ENCODE data around the gene TFF3. TPM values are rescaled to one million over a fixed set of nuclear protein-coding genes. Genes with fewer than 3 reads are reported as not detected.

Gene TFF3
- total RNA-seq, 2 donors from 2014 or later, result not detected

DNA sequence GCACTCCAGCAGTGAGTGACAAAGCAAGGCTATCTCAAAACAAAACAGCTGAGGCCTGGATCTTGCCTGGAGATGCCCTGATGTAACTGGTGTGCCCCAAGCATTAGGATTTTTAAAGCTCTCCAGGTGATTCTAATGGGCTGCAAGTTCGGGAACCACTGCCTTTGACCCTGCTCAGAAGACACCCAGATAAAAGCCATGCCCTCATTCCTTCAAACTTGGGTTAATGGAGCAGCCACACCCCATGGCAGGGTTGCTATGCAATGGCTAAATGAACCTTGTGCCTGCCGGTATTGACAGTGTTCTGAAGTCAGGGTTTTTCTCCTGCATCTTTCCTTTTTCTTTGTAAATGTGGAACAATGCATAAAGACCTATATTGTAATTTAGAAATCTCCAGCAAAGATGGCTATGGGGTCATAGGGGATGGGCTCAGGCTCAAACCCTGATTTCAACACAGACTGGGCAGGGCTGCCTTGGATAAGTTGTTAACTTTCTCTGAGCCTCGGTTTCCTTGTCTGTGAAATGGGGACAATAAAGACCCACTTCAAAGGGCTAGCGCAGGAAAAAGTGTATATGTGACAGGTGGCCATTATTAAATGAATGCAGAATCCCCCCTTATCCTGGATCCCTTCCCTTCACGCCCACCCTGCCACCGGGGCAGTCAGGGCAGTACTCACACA lies 453 bp downstream of the TFF3 start:
- ATAC-seq (no peak), DNase-seq (ENCODE audit: low spot score in 2 of 2) (no peak)
- Mint-ChIP-seq H3K9me3 (no peaks in the 10 kb centered on the region), H3K27ac (no peak overlapping the region), H3K36me3 (no peaks in the 10 kb centered on the region)

DNA sequence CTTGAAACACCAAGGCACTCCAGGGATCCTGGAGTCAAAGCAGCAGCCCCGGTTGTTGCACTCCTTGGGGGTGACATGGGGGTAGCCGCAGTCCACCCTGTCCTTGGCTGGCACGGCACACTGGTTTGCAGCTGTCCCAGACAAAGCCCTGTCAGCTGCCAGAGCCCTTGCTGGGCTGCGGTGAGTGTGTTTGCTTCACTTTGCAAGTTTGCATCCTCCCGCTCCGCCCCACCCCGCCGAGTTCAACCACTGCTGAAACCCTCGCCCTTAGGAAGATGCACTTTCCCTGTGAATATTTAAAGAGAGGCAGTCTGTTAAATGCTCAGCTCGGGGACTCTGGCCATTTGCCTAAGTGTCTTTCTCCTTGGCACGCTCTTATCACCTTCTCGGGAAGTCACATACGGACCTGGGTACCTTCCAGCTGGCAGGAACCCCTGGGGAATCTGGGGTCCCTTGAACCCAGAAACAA lies 1.7 kb downstream of the TFF3 start:
- DNase-seq (ENCODE audit: low spot score in 2 of 2) (no peak), ATAC-seq (no peak)
- H3K9me3 Mint-ChIP-seq, result no peaks in the 10 kb centered on the region
- no peaks in the 10 kb centered on the region for H3K36me3 Mint-ChIP-seq
- no peak overlapping the region for H3K27ac Mint-ChIP-seq

DNA sequence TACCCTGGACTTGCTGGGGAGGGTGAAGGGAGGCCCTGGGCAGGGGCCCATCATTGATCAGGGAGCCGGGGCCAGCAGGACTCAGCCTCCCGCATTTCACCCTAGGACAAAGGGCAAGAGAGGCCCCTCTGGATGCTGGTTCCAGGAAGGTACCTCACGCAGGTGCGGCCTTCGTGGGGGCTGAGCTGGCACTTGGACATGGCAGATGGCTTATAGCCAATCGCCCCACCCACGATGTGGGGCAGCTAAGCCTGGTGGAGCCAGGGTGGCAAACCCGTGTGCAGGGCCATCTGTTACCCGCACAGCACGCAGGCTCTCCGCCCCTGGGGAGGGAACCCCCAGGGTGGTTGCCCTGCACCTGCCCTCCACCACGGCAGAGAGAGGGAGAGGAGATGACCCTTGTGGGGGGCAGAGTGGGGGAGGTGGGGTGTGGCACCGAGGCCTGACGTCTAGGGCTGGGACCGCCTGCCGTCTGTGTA lies 2.5 kb downstream of the TFF3 start:
- no peaks in the 10 kb centered on the region for H3K36me3 Mint-ChIP-seq
- no peak for ATAC-seq
- H3K9me3 Mint-ChIP-seq, result no peaks in the 10 kb centered on the region
- no peak for DNase-seq (ENCODE audit: low spot score in 2 of 2)
- no peak overlapping the region for H3K27ac Mint-ChIP-seq

DNA sequence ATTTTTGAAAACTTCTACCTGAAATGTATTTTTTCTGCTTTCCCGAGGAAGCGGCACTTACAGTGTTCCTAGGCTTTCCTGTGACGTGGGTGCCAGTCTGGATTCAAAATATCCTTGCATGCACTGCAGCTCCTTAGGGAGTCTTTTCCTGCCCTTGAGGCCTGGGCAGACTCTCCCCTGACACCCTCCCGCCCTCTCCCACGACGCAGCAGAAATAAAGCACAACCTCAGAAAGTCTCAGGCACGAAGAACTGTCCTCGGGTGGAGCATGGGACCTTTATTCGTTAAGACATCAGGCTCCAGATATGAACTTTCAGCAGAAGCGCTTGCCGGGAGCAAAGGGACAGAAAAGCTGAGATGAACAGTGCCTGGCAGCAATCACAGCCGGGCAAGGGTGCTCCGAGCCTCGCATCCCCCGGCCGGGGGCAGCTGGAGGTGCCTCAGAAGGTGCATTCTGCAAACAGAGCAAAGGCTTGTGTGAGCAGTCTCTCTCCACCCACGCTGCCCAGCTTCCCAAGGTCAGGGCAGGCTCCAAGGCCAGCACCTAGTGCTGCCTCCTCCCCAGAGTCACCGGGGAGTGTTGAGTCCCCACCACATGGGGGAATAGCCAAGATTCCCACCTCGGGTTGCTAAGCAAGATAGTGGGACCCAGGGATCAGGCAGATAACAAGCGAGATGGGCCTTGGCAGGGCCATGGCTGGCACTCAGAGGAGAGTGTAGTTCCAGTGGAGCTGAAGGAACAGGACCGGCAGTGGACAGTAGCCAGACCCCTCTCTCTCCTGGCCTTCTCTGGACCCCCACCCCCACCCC lies 3.2 kb downstream of the TFF3 start:
- DNase-seq (ENCODE audit: low spot score in 2 of 2), result no peak
- no peaks in the 10 kb centered on the region for H3K36me3 Mint-ChIP-seq
- H3K9me3 Mint-ChIP-seq, result no peaks in the 10 kb centered on the region
- H3K27ac Mint-ChIP-seq, result no peak overlapping the region
- no peak for ATAC-seq

DNA sequence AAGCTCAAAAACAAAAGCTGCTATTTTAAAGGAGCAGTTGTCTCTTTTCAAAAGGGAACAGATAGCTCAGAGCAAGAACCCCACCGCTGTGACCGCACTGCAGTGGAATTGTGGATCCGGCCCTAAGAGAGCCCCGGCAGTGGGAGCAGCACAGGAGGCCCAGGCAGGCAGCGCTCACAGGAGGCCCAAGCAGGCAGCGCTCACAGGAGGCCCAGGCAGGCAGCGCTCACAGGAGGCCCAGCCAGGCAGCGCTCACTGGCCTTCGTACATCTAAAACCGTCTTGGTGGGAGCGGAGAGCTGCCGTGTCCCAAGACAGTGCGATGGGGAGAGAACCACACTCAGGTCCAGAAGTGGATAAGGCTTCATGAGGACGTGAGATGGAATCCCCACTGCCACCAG lies 4.0 kb downstream of the TFF3 start:
- no peak overlapping the region for H3K27ac Mint-ChIP-seq
- H3K36me3 Mint-ChIP-seq, result no peaks in the 10 kb centered on the region
- ATAC-seq (no peak), DNase-seq (ENCODE audit: low spot score in 2 of 2) (no peak)
- no peaks in the 10 kb centered on the region for H3K9me3 Mint-ChIP-seq

DNA sequence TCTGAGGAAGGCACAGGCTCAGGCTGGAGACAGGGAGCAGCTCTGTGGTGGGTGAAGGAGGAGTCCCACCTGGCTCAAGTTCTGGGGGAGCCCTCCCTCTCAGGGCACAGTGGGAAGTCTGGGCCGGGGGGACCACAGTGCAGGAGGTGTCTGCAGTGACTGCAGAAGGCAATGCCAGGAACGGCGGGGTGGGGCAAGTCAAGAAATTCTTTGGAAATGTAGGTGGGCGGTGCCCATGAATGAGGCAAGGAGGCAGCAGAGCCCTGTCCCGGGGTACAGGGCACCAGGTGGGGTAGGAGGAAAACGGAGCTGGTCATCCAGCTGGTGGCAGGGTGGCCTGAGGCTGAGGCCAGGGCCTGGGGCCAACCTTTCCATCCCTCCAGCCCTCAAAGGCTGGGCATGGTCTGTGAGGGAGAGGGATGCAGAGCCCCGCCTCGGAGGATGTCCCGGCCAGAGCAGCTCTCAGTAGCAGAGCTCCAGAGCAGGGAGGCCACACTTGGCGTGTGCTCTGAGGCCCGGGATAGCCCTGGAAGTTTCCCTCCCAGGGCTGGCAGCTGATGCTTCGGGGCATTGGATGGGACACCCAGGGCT lies 4.7 kb downstream of the TFF3 start:
- H3K36me3 Mint-ChIP-seq, result no peaks in the 10 kb centered on the region
- H3K9me3 Mint-ChIP-seq, result no peaks in the 10 kb centered on the region
- DNase-seq (ENCODE audit: low spot score in 2 of 2), result no peak
- peak overlapping the region in 1 of 2 donors; percentile 22 for H3K27ac Mint-ChIP-seq
- no peak for ATAC-seq

DNA sequence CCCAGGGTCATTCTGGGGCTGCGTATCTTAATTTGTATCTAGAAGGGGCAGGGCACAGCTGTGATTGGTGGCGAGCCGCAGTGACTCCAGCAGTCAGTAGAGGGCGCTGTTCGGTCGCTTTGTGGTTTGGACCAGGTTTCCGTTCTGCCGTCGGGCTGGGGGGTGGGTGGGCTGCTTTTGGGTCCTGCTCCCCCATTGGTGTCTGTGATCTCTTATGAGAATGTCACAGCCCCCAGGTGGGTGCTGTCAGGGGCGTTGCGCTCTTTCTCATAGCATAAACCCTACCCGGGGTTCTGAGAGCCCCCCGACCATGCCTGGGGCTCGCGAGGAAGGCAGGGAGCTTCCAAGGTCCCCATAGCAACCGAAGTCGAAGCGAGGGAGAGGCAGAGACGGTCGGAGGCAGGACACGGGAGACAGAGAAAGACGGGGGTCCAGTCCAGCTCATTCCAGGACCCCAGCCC lies 5.4 kb downstream of the TFF3 start:
- DNase-seq (ENCODE audit: low spot score in 2 of 2) (peak in 1 of 2 donors; percentile 82), ATAC-seq (peak; percentile 74 to 82)
- Mint-ChIP-seq H3K27ac (no peak overlapping the region), H3K9me3 (no peaks in the 10 kb centered on the region), H3K36me3 (no peaks in the 10 kb centered on the region)

DNA sequence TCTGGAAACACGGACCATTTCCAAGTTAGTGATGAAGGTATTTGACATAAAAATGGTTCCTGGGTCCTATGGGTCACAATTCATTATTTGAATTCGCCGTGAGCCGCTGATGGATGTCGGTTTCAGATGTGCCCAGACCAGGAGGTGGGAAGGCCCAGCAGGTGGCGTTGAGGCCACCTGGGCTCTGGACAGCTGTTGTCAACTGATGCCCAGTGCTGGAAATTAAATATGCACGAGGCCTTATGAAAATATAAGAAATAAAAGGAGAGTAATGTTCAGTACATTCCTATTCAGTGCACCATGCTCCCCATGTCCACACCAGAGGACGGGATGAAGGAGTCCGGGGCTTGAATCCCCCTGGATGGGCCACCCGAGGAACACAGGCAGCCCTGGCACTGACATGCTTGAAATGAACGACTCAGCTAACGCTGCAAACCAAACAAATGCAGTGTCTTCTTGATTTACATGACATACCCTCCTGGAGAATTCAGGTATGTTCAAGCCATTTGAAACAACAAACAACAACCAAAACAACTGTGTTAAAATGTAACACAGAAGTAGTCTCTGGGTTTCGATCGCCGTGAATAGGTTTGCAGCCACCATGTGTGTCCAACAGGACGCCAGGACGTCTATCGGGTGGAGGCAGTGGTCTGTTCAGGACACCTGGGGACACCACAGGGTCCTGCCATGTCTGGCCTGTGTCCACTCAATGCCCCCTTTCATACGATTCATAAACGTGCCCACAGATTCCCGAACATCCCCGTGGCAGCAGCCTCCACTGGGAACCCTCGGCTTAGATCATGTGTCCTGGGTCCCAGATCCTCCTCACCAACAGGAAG lies 6.1 kb downstream of the TFF3 start:
- no peaks in the 10 kb centered on the region for H3K9me3 Mint-ChIP-seq
- H3K36me3 Mint-ChIP-seq, result no peaks in the 10 kb centered on the region
- DNase-seq (ENCODE audit: low spot score in 2 of 2) (no peak), ATAC-seq (peak in 1 of 2 donors; percentile 46)
- H3K27ac Mint-ChIP-seq, result no peak overlapping the region

DNA sequence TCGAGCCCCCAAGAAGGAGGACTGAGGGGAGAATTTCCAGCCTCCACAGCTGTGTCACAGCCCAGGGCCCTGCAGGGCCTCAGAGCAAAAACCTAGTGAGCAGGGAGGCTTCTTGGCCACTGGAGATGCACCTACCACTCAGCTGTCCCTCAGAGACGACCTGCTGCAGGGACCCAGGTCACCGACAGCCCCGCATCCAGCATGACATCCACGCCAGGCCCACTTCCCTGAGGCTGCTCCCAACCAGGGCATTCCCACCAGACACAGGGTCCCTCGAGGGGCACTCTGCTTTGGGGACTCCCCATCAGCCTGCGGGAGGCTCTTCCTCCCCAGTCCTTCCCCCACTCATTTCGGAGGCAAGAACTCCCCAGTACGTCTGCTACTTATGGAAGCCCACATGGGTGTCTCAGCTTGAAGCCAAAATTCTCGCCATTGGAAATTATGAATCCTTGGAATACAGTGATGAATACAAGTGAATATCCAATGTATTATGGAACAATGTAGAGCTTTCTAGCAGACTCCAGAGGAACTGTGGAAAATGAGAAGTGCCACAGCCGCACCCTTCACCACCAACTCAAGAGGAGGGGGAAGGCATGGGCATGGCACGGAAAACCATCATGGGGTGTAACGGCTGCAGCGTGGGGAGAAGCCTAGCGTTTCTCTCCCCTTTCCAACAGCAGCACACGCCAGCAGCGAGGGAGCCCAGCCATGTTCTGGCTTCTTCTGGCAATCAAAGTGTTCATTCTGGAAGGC lies 6.9 kb downstream of the TFF3 start:
- Mint-ChIP-seq H3K36me3 (no peaks in the 10 kb centered on the region), H3K9me3 (no peaks in the 10 kb centered on the region), H3K27ac (no peak overlapping the region)
- DNase-seq (ENCODE audit: low spot score in 2 of 2) (no peak), ATAC-seq (no peak)

DNA sequence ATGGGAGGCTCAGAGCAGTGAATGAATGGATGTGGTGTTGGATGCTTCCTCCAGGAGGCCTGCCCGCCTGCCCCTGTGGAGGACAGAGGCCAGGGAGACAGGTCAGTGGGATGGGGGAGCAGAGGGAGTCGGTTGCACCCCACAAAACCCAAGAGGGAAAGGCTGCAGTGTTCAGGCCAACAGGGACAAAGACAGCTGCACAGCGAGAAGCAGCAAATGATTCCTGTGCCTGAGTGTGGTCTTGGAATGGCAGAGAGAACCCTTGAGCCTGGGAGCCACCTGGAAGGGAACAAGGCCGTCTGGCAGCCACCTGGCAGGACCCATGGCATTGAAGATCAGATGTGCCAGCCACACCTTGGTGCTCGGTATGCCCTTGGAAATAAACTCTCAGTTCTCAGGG lies 8.1 kb downstream of the TFF3 start:
- H3K27ac Mint-ChIP-seq, result no peak overlapping the region
- H3K9me3 Mint-ChIP-seq, result no peaks in the 10 kb centered on the region
- DNase-seq (ENCODE audit: low spot score in 2 of 2) (no peak), ATAC-seq (no peak)
- no peaks in the 10 kb centered on the region for H3K36me3 Mint-ChIP-seq

DNA sequence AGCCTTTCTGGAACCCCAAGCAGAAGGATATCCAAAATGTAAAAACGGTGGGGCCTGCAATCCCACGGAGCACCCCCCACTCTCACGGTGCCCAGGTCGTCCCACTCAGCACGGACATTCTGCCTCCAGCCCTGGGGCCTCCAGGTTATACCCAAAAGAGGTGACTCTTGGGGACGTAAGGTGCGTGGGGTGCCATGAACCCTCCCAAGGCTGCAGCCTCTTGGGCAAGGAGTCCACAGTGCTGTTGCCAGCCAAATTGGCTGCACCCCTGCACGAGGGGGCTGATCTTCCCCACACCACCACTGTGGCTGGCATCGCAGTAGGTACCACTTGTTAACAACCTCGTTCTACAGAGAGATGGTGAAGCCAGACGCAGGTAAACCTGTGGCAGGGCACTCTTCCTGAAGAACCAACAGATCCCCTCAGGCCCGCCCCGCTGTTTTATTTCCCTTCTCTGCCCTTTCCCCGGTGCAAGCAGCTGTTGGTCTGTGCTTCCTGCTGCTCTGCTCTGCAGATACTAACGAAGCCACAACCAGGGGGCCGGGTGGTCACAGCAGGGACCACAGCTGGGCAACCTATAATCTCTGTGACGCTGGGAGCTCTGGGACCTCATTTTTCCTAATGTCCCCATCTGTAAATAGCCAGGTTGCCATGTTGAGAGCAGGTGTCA lies 8.7 kb downstream of the TFF3 start:
- DNase-seq (ENCODE audit: low spot score in 2 of 2) (no peak), ATAC-seq (no peak)
- no peaks in the 10 kb centered on the region for H3K36me3 Mint-ChIP-seq
- no peak overlapping the region for H3K27ac Mint-ChIP-seq
- no peaks in the 10 kb centered on the region for H3K9me3 Mint-ChIP-seq

DNA sequence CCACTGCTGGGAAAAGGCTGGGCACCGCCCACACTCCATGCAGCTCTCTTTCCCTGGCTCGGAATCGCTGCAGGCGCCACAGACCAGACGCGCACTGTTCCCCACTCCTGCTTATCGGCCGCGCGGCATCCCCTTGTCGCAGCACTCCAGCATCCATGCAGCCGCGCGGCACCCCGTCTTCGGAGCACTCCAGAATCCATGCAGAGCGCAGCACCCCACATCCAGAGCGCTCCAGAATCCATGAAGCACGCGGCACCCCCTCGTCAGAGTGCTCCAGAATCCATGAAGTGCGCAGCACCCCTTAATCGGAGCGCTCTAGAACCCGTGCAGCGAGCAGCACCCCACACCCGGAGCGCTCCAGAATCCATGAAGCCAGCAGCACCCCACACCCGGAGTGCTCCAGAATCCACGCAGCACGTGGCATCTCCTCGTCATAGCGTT lies 9.5 kb downstream of the TFF3 start:
- no peak overlapping the region for H3K27ac Mint-ChIP-seq
- ATAC-seq (no peak), DNase-seq (ENCODE audit: low spot score in 2 of 2) (peak in 1 of 2 donors; percentile 26)
- no peaks in the 10 kb centered on the region for H3K9me3 Mint-ChIP-seq
- no peaks in the 10 kb centered on the region for H3K36me3 Mint-ChIP-seq

DNA sequence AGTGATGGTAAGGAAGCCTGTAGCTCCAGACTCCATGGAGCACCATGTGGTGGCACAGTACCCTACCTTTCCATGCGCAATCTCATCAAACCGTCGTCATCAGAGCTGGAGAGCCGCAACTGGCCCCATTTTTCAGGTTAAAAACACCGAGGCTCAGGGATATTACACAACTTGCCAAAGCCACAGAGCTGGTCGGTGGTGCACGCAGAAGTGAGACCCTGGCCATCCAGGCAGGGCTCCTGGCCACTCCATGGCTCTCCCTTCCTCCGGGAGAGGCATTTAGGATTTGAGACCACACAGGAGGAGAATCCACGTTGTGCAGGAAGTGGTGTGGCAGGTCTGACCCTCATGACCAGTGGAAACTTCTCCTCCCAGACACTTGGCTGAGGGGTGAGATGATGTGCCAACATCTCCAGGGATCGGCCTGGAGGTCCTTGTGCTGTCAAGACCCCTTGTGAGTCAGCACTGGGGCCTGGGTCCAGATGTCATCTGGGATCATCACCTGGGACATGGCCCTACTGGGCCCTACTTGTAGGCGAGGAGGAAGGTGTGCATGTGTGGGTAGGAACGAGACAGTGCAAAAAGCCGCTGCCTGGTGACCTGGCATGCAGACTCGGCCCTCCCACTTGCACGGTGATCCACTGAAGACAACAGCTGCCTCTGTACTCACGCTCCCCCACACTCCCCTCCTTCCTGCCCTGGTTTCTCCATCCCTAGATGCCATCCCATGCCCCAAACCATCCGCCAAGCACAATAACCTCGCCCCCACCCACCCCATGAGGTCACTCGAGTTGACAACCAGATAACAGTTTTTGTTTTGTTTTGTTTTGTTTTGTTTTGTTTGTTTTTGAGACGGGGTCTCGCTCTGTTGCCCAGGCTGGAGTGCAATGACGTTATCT lies 10.4 kb downstream of the TFF3 start:
- ATAC-seq (no peak), DNase-seq (ENCODE audit: low spot score in 2 of 2) (peak in 1 of 2 donors; percentile 20)
- H3K9me3 Mint-ChIP-seq, result no peaks in the 10 kb centered on the region
- no peaks in the 10 kb centered on the region for H3K36me3 Mint-ChIP-seq
- H3K27ac Mint-ChIP-seq, result no peak overlapping the region

DNA sequence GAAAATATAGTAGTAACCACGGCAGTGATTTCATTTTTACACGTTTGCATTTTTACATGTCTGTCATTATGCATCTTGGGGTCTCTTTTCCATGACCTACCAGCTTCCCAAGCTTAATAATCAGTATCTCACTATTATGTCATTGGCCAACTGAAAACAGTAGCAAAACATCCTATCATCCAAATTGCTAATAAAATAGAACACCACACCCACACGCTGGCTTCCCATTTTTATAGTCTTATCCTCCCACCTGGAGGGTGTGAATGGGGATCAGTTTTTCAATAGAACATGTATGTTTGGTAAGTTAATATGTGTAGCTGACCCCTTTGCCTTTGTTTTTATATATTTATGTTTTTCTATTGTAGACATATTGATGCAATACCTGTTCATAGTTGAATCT lies 11.8 kb downstream of the TFF3 start:
- H3K36me3 Mint-ChIP-seq, result no peaks in the 10 kb centered on the region
- no peak for ATAC-seq

DNA sequence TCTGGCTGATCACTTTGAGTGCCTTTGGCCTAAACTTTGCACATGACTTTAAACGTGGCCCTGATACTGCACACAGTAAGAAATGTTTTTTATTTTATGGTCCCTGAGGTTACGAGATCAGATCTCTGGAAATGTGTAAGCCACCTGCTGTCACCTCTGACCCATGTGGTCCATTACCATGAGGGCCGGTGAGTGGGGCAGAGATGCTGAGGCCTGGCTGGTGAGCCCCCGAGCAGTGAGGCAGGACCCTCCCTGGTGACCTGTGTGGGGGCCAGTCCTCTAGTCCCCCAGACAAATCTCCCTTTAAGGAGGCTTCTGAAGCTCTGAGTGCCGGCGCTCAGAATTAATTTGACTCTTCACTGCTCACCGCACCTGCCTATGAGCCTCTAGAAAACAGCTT lies 12.4 kb downstream of the TFF3 start:
- Mint-ChIP-seq H3K27ac (no peak overlapping the region), H3K36me3 (no peaks in the 10 kb centered on the region), H3K9me3 (no peaks in the 10 kb centered on the region)
- DNase-seq (ENCODE audit: low spot score in 2 of 2), result no peak
- ATAC-seq, result no peak

More for the DNA sequence above, 11.8 kb downstream of the TFF3 start:
- no peak for DNase-seq (ENCODE audit: low spot score in 2 of 2)
- H3K9me3 Mint-ChIP-seq, result no peaks in the 10 kb centered on the region
- H3K27ac Mint-ChIP-seq, result no peak overlapping the region

All from activated naive CD4-positive, alpha-beta T cell treated with anti-CD3 and anti-CD28 coated beads, Interleukin-2, amount 50 U/mL, for 72 hours (primary cell).